CD4-positive, alpha-beta T cell treated with Interleukin-17A for 4 hours (primary cell): ENCODE data around the gene LHFPL4.
"Not testable (repeated sequence)": the region's sequence is repeated elsewhere in the genome, so short reads cannot be mapped to it uniquely, and the experiment has no call there.

Experiments
- DNase-seq: peaks from one replicate; pipeline ENCODE4 v3.0.0-alpha.2; 2020; ENCODE audit warnings: mixed read lengths

LHFPL4 gene

DNA sequence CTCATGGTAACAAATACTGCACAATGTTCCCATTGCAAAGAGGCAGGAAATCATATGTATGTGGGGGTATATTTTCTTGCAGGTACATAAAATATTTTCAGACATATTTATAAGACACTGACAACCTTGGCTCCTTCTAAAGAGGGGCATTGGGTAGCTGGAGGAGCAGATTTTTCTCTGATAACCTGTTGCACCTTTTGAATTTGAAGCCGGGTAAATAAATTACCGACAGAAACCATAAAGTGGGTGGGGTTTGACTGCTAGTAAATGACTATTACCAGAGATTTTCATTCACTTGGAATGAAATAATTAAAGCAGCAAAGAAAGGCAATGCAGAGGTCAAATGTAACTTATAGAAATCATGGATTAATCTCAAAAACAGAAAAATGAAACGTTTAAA lies 19.2 kb downstream of the LHFPL4 start:
- no peak for DNase-seq

DNA sequence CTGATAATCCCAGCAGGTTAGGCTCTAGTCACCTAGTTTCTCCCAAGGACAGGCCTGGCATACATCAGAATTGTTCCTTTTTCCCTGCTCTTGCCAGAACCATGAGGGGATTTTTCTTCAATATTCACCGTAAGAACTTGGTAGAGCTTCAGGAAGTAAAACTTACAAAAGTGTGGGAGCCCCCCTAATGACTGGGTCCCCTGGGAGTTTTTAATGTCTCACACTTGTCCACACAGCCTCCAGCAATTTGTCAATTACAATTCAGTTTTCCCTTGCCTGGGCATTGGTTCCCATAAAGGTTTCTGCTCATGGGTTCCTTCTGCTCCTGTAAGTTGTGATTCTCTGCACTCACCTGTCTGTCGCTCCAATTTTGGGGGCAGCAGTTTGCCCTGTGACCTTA lies 28.5 kb downstream of the LHFPL4 start:
- no peak for DNase-seq

DNA sequence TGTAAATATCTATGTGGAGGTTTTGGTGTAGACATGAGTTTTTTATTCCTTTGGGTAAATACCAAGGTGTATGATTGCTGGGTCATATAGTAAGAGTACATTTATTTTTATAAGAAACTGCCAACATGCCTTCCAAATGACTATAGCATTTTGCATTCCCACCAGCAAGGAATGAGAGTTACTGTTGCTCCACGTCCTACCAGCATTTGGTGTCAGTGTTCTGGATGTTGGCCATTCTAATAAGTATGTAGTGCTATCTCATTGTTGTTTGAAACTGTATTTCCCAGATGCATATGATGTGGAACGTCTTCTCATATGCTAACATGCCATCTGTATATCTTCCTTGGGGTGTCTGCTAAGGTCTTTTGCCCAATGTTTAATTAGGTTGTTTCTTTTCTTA lies 38.7 kb downstream of the LHFPL4 start:
- no peak for DNase-seq

DNA sequence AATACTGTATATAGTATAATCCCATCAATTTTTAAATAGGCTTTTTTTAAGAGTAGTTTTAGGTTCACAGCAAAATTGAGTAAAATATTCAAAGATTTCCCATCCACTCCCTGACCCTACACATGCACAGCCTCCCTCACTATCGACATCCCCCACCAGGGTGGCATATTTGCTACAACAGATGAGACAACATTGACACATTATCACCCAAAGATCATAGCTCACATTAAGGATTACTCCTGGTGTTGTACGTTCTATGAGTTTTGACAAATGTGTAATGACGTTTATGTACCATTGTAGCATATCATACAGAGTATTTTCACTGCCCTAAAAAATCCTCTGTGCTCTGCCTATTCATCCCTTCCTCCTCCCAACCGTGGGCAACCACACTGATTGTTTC lies 39.3 kb downstream of the LHFPL4 start:
- DNase-seq: no peak

DNA sequence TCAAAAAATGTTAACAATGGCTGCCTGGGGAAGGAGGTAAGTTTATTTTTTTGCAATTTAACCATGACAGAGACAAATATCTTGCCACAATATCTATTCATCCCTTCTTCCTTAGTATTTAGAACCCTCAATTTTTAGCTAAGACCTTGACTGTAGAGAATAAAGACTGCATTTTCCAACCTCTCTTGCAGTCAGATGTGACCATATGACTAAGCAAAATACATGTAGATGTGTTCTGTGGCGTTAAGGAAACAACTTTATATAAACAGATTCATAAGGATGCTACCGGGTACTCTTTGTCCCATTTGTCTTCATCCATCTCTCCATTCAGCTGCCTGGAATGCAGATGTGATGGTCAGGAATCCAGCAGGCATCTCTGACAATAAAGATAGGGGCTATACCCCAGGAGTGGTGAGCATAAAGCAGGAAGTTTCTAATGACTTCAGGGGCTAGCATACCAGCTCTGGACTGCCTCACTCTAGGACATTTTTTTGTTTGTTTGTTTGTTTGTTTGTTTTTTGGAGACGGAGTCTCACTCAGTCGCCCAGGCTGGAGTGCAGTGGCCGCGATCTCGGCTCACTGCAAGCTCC lies 41.1 kb downstream of the LHFPL4 start:
- DNase-seq: no peak

DNA sequence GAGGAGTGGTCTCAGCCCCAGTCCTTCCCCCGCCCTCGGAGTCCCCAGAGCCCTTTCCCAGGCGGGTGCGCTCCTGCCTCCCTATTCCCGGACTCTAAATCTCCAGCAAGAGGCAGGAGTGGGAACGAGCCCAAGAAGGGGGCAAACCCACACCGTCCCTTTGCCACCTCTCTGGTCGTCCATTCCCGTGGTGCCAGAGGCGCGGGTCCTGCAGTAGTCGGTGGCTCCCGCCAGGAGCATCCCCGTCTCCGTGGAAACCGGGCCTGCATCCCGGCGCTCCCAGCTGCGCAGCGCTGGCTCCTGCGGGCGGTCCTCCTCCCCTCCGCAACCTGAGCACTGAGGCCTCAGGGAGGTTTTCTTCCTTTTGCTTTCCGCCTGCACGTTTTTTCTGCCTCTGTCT lies 44.8 kb downstream of the LHFPL4 start:
- DNase-seq: no peak

DNA sequence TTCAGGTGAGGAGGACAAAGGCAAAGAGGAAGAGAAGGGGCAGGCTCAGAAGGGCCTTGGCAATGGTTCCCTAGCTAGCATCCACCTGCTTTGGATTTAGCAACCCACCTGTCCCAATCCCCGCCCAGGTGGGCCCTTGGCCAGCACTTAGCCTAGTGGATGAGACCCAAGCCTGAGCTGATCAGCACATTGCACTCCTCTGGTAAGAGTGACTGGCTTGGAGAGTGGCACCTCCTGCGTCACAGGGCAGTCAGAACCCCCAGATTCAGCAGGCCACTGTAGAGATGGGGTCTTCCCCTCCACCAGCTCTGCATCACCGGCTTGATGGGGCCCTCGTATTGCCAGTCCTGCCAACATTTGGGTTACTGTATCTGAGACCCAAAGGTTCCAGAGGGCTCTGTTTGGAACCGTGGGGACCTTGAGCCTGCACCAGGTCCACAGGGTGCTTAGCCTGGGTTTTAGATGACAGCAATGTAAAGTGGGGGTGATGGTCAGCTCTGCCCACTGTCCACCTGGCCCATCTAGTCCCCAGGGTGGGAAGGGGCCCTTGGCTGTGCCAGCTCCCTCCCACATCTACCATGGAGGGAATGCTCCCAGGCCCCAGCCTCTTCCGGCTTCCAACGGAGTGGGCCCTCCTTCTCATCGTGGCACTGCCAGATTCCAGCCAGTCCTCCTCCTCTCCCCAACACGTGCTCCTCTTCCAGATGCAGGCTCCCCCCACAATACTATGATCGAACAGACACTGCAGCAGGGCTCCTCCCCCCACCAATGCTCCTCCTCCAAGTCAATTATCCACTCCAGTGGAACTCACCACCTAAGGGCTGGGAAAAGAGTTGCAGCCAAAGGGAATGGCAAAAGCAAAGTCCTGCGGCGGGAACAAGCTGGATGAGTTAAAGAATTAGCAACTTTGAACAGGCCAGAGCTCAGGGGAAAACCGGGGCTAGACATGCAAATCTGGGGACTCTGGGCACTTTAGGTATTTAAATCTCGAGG lies 45.7 kb downstream of the LHFPL4 start:
- no peak for DNase-seq

DNA sequence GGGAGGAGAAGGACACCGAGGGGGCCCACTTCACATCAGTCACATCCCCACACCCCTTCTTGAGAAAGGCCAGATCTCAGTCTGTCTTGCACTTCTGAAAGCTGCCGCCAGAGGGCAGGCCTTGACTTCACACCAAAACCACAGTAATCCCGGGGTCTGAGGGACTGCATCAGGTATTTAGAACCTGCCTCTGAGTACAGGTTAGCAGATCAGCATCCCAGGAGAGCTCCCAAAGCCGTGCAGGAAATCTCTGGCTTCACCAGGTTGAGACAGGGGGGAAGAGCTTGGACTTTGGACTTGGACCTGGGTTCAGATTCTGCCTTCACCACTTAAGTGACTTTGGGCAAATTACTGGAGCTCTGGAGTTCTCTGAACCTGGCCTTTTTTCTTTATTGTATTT lies 50.3 kb downstream of the LHFPL4 start:
- peak; percentile 74 for DNase-seq

DNA sequence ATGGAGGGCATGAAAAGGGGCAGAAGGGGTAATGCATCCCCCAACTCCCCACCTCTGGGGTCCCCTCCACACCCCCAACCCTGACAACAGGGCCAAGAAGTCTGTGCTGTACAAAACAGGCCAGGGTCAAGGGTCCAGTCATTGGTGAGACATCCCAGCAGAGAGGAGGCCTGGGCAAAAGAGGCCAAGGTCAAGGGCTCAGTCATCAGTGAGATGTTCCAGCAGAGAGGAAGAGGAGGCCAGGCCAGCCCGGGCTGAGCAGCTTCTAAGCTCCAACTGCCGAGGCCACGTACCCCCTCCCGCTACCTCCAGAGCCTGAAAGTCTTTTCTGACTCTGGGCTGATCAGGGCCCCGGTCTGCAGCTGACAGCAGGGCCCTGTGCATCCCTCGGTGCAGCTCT lies 52.4 kb downstream of the LHFPL4 start:
- DNase-seq: no peak

DNA sequence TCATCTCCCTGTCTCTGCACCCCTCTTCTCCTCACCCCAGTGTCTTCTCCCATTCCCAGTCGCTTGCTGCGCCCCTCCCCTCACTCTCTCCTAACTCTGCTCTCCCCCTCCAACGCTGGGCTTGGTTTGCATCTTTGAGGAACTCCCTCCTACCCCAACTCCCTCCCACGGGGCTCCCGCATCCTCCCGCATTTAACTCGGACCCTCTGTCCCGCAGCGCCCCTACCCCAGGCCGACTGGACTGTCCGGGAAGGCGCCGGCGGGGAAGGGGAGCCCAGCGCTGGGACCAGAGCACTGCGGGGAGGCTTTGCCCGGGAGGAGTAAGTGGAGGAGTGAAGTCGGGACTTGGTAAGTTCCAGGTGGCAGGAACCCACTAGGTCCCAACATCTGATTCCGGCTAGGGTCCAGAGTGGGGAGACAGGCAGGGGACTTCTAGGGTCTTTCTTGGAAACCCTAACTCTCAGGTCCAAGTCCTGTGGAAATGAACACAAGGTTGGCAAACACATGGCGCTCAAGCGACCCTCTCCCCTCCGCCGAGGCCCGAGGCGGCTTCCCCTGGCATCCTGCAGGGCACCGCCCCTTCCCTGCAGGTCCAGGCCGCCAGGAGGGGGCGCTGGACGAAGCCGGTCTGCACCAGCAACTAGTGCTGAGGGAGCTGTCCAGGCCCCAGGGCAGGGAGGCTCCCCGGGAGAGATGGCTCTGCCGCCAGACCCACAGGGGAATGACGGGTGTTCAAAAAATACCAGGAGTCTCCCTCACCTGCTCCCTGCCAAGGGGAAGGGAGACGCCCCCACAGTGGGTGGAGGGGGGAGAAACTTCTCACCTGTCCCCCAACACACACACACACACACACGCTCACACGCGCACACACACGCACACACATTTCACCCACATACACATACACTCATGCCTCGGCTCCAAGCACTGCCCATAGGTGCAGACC lies 53.2 kb downstream of the LHFPL4 start:
- DNase-seq: peak; percentile 60

DNA sequence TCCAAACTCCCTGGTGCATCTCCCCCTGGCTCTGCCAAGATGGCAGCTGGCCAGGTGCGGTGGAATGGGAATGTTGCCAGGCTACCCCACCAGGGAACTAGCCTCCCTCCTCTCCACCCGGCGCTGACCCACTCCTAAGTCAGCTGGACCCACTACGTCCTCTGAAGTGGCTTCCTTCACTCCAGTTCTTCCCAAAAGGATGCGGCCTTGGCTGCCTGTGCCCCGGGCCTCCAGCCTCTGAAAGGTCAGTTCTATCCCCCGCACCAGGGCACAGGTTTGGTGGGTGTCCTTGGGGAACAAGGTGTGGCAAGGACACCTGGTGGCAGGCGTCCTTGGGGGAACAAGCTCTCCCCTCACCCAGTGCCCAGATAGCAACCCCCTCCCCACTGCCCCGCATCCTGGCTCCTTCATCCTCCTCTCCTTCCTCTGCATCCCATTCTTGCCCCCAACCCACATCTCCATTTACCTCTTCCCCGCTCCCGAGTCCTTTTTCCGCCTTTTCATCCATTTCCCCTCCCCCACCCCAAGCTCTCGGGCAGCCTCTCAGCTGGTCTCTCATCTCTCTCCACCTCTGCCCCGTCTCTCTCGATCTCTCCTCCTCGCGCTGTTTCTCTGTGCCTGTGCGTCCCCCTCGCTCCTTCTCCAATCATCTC lies 54.0 kb downstream of the LHFPL4 start:
- no peak for DNase-seq

DNA sequence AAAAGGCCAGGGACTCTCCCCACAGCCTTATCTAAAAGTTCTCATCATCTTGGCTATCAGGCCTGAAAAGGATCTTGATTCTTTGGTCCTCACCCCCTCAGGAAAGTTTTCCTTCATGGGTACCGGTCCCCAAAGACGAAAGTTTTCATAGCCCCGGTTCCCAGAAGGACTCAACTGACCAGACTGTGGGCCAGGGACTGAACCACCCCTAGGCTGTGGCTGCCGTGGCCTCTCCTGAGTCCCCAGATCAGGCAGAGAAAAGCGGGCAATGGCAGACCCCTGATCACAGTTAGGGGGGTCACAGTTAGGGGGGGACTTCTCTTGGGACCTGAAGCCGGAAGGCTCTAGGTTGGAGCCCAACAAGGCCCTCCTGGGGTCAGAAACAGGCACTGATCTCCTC lies 54.8 kb downstream of the LHFPL4 start:
- DNase-seq: no peak

DNA sequence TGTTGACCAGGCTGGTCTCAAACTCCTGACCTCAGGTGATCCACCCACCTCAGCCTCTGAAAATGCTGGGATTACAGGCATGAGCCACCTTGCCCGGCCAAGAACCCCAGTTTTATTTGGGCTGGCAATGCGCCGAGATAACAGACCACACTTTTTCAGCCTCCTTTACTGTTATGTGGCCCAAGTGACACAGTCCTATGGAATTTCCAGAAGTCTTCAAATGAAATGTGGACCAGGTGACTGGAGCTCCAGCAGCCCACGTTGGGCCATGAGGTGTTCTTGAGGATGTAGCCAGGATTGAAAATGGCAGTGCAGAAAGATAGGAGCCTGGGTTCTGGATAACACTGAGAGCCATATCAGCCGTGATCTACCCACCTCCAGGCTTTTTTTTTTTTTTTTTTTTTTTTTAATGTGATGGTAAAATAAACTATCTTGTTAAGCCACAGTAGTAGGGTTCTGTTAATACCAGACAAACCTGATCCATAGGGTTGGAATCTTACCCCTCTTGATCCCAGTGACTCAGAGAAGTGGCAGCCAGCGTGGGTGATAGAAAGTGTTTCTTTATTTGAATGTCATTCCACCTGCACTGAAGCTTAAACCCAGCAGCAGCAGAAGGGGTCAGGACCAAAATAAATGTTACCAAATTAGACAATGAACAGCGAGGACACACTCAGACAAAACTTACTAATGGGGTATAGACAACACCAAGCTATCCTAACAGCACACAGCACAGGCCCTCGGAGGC lies 55.6 kb downstream of the LHFPL4 start:
- DNase-seq: no peak

DNA sequence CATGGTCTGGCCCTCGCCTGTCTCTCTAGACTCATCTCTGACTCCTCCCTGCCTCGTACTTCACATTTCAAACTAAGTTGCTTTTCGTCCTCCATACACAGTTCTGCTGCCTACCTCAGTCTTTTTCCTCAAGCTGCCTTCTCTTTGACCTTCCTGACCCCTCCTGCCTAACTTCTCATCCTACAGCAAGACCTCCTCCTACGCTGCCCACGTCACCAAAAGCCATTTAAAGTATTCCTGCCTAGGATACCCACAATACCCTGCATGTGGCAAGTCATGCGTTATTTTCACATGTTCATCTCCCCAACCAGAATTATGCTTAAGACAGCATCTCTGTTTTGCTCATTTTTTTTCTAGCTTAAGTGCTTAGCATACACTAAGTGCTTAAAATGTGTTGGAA lies 56.7 kb downstream of the LHFPL4 start:
- DNase-seq: no peak

DNA sequence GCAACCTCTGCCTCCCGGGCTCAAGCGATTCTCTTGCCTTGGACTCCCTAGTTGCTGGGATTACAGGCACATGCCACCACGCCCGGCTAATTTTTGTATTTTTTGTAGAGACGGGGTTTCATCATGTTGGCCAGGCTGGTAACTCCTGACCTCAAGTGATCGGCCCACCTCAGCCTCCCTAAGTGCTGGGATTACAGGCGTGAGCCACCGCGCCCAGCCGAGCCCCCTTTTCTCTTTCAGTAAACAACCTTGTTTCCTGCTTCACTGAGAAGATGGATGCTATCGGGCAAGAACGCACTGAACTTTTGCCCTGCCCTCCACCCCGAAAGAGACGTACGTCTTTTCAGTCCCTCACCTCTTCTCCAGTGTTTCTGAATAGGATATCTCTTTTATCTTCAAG lies 59.6 kb downstream of the LHFPL4 start:
- not testable (repeated sequence) for DNase-seq

DNA sequence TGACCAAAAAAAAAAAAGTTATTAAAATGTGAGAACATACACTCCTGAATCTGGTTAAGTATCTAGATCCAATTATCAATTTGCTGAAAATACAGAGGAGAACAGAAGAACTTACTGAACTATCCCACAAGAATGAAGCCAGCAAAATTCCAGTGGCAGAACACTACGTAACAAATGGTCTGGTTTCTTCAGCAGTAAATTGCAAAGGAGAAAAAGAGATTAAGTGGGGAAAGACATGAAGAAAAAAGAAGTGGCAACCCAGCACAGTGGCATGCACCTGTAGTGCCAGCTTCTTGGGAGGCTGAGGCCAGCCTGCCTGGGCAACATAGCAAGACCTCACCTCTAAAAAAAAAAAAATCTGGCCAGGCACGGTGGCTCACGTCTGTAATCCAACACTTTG lies 62.1 kb downstream of the LHFPL4 start:
- DNase-seq: no peak

DNA sequence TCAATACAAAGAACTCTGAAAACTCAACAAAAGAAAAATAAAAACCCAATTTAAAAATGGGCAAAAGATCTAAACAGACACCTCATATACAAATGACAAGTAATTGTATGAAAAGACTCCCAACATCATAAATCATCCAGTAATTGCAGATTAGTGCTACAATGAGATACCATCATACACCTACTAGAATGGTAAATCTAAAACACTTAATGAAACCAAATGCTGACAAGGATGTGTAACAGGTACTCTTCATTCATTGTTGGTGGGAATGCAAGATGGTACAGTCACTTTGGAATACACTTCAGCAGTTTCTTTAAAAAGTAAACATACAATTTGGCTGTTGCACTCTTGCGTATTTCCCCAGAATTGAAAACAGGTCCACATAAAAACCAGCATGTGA lies 68.4 kb downstream of the LHFPL4 start:
- DNase-seq: no peak

DNA sequence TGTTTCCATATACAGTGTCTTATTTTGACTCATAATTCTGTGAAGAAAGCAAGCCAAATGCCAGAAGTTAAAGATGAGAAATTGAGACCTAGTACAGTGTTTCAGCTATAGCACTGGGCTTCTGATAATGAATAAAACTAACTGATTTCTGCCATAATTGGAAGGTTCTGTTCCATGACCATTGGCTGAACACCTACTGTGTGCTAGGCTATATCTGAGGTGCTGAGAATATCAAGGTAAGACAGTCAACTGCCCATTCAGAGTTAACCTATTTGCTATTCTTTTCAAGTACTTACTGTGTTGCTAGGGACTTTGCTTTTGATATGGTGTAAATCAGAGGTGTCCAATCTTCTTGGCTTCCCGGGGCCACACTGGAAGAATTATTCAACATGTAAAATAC lies 73.4 kb downstream of the LHFPL4 start:
- no peak for DNase-seq

DNA sequence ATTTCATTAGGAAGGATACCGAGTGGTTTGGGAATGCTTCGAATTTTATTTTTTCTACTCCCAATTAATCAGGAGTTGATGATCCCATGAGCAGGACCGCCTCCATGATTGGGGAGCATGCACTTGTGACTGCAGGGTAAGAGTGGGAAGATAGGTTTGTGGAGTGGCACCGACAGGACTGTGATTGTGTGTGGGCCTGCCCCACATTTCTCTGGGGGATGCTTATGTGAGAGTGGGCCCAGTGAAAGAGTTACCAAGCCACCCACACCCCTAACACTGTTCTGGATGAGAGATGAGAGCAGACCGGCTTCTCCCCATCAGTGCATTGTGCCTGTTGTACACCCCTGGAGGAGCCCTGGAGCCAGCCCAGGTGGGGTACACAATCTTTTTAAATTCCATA lies 76.7 kb downstream of the LHFPL4 start:
- DNase-seq: no peak

DNA sequence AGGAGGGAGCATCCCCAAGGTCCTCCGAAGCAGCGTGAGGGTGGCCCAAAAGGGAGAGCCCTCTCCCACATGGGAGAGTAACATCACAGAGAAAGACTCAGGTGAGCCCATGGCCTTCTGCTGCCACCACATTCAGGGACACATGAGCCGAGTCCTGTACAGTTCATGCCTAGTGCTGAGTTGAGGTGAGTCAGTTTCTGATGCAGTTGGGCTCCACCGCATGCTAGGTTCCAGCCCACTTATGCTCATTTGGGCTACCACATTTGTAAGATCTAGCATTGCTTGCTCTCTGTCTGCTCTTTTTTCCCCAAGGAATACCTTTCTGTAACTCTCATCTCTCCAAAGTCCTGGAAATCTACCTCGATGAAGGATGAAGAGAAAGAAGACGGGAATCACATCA lies 79.1 kb downstream of the LHFPL4 start:
- no peak for DNase-seq

DNA sequence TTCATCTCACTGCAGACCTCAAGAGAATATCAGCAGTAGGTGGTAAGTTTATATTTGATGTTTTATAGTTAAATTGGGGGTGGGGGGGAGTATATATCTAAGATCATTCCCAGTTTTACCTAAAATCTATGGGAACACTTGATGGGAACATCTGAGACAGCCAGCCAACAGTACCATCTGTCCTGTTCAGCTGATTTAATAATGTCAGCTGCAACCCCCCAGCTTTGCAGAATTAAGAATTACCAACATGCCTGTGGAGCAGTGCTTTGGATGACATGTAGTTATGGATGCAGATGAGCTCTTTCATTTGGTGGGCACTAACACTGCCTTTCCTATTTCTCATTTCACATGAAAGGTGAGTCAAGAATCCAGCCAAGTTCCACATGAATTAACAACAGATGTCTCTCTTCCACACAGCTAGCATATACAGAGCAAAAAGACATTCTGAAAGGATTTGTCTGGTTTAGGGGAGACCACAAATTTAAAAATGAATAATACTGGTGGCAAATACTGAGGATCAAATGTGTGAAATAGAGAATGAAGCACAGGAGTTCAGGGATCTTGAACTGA lies 80.0 kb downstream of the LHFPL4 start:
- no peak for DNase-seq

DNA sequence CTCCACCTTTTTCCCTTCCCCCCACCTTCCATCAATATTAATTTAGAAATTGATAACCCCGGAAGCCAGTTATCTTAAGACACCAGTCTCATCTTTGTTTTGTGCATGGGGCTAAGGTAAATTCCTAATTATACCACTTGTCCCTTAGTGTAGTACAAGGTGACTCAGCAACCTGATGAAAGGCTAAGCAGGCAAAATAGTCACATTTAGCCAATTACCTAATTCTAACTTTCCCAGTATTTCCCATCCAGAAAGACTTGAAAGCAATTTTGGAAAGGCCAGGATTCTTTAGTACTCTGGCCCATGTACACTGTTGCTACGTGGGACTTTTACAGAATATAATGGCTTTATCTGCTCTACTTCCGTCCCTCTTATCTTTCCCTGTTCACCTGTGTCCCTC lies 83.6 kb downstream of the LHFPL4 start:
- no peak for DNase-seq
